Esophagus muscularis mucosa (tissue), 4 donors: Measurements from ENCODE around the gene HARBI1. TPM values are rescaled to one million over a fixed set of nuclear protein-coding genes. Genes with fewer than 3 reads are reported as not detected.
A peak's percentile ranks its signal among the peaks of the same experiment; 100 is the strongest.

ENCODE experiments used
- DNase-seq: peaks from one replicate; pipeline ENCODE4 v3.0.0-alpha.2; 2017; ENCODE audit errors: extremely low spot score
- H3K27ac ChIP-seq, 4 donors: fragments of 200-600 bp; sonication (generic); replicated peaks in 1 of 4; 1 replicate in 3 of 4; 2 replicates in 1 of 4; pipeline ENCODE4 v1.5.1; 2016 to 2019; ENCODE audit warnings: mild to moderate bottlenecking in 1 of 4
- H3K27me3 ChIP-seq, 4 donors: fragments of 200-600 bp; sonication (generic); one replicate each; pipeline versions ENCODE4 v1.5.1 to v1.6.0; 2016 to 2019
- H3K36me3 ChIP-seq, 4 donors: fragments of 200-600 bp; sonication (generic); one replicate each; pipeline ENCODE4 v1.5.1; 2016 to 2019
- H3K4me1 ChIP-seq, 4 donors: fragments of 200-600 bp; sonication (generic); one replicate each; pipeline ENCODE4 v1.5.1; 2016 to 2019
- H3K4me3 ChIP-seq, 4 donors: fragments of 200-600 bp; sonication (generic); 1 replicate in 2 of 4; 2 replicates in 2 of 4; pipeline ENCODE4 v1.5.1; 2016 to 2019; ENCODE audit warnings: mild to moderate bottlenecking in 4 of 4, moderate library complexity in 1 of 4
- H3K9me3 ChIP-seq, 4 donors: fragments of 200-600 bp; sonication (generic); 1 replicate in 3 of 4; 2 replicates in 1 of 4; pipeline ENCODE4 v1.5.1; 2016 to 2019
- CTCF ChIP-seq, 3 experiments: fragments of 200-600 bp in 2 of 3; fragments of 450-650 bp in 1 of 3; sonication (generic) in 2 of 3; IDR thresholded peaks; one replicate each; pipeline ENCODE4 v1.5.1; 2017 to 2019; ENCODE audit warnings: antibody characterized with exemption in 3 of 3, mild to moderate bottlenecking in 2 of 3, moderate library complexity in 1 of 3
- EP300 ChIP-seq: sonication (generic); formaldehyde crosslinking; IDR thresholded peaks from one replicate; pipeline ENCODE4 v1.6.1; 2017; ENCODE audit warnings: antibody characterized with exemption
- POLR2A ChIP-seq: fragments of 450-650 bp; IDR thresholded peaks from one replicate; pipeline ENCODE4 v1.6.1; 2017; ENCODE audit warnings: antibody characterized with exemption, moderate library complexity, mild to moderate bottlenecking, low read depth
- POLR2AphosphoS5 ChIP-seq, 2 donors: sonication (generic); formaldehyde crosslinking; IDR thresholded peaks; one replicate each; pipeline ENCODE4 v1.6.1; 2017; ENCODE audit warnings: antibody characterized with exemption in 2 of 2
- WGBS: methylation state at CpG from one replicate; pipeline ENCODE4 v1.1.5; 2018; 5-methylcytosine and 5-hydroxymethylcytosine counted together
- intact Hi-C: fragments of 100-400 bp; cut with DNase I; formaldehyde crosslinking; loops from one replicate; pipeline ENCODE4 v1.15.1; 2023
- total RNA-seq, 4 donors: library from RNA; depleted of rRNA; stranded (reverse); fragments of >200 nt; gene quantifications; one replicate each; pipeline versions ENCODE4 v1.1.0 to v1.2.1, GENCODE V29; 2016

Gene HARBI1
- total RNA-seq, 4 donors from 2014 or later = 2.5 to 3.3 (median 3.0) TPM

- peaks cover 24 to 53% (median 43%) of the 10 kb centered on the region in 4 donors for H3K4me1 ChIP-seq
- H3K36me3 ChIP-seq = no peaks in the 10 kb centered on the region
- H3K9me3 ChIP-seq = no peaks in the 10 kb centered on the region
- no peak for DNase-seq
- peak overlapping the region; percentile 56 to 74 (median 70) for H3K27ac ChIP-seq
- 67% methylated on average over 1 of the region's 1 CpG for WGBS
- TF ChIP-seq EP300 (no peak), POLR2A (no peak), CTCF (IDR thresholded peaks at IDR 0.05) (no peak), POLR2AphosphoS5 (IDR thresholded peaks at IDR 0.05) (no peak)
- intact Hi-C loops = no loop called here
- H3K27me3 ChIP-seq = no peaks in the 10 kb centered on the region
- peak overlapping the region in 3 of 4 donors; percentile 45 to 48 (median 46) for H3K4me3 ChIP-seq
Observed at GRCh38 chr11:46559815-46560214, 57.2 kb downstream of the HARBI1 start.

- DNase-seq = no peak
- no peak overlapping the region for H3K4me3 ChIP-seq
- intact Hi-C loops = no loop called here
- peaks cover 41 to 74% (median 63%) of the 10 kb centered on the region in 4 donors for H3K4me1 ChIP-seq
- no peaks in the 10 kb centered on the region for H3K27me3 ChIP-seq
- WGBS = 80% methylated on average over 6 of the region's 7 CpGs
- TF ChIP-seq POLR2A (no peak), CTCF (IDR thresholded peaks at IDR 0.05) (no peak), EP300 (no peak), POLR2AphosphoS5 (IDR thresholded peaks at IDR 0.05) (no peak)
- H3K36me3 ChIP-seq = no peaks in the 10 kb centered on the region
- H3K27ac ChIP-seq = no peak overlapping the region
- H3K9me3 ChIP-seq = no peaks in the 10 kb centered on the region
Observed at GRCh38 chr11:46557684-46558151, 59.3 kb downstream of the HARBI1 start.

GRCh38 chr11:46555267-46556054 is 61.6 kb downstream of the HARBI1 start:
- H3K27ac ChIP-seq = peak overlapping the region; percentile 66 to 78 (median 70)
- no peak for DNase-seq
- peaks cover 31 to 59% (median 46%) of the 10 kb centered on the region in 4 donors for H3K4me1 ChIP-seq
- no peaks in the 10 kb centered on the region for H3K36me3 ChIP-seq
- H3K9me3 ChIP-seq = no peaks in the 10 kb centered on the region
- 55% methylated on average over 2 of the region's 2 CpGs for WGBS
- H3K27me3 ChIP-seq = no peaks in the 10 kb centered on the region
- no peak overlapping the region for H3K4me3 ChIP-seq
- no peak for TF ChIP-seq EP300
- TF ChIP-seq POLR2A = no peak
- no peak for TF ChIP-seq POLR2AphosphoS5 (IDR thresholded peaks at IDR 0.05)
- TF ChIP-seq CTCF (IDR thresholded peaks at IDR 0.05) = no peak
- intact Hi-C loops = no loop called here

- H3K4me3 ChIP-seq = peak overlapping the region in 1 of 4 donors; percentile 5
- peak overlapping the region; percentile 66 to 78 (median 70) for H3K27ac ChIP-seq
- intact Hi-C loops = no loop called here
- no peaks in the 10 kb centered on the region for H3K36me3 ChIP-seq
- H3K27me3 ChIP-seq = no peaks in the 10 kb centered on the region
- H3K4me1 ChIP-seq = peaks cover 24 to 49% (median 36%) of the 10 kb centered on the region in 4 donors
- no peaks in the 10 kb centered on the region for H3K9me3 ChIP-seq
- TF ChIP-seq CTCF (IDR thresholded peaks at IDR 0.05) = no peak
- peak in 1 of 2 donors; percentile 57 for TF ChIP-seq POLR2AphosphoS5 (IDR thresholded peaks at IDR 0.05)
- DNase-seq = no peak
- 61% methylated on average over 5 of the region's 5 CpGs for WGBS
Observed at GRCh38 chr11:46554213-46555147, 62.5 kb downstream of the HARBI1 start.
